PC-9 (cell line): ENCODE results near the gene SPTB. TPM values are rescaled to one million over a fixed set of nuclear protein-coding genes. Genes with fewer than 3 reads are reported as not detected.
A peak's percentile ranks its signal among the peaks of the same experiment; 100 is the strongest.

Source experiments
- BruUV-seq: library from RNA; stranded (reverse); fragments of 400-500 nt; replicated peaks from 2 replicates; lab custom pipeline; 2021; lab: Mats Ljungman, UMichigan
- CTCF ChIA-PET: fragments of 300-600 bp; sonication (Branson Sonifier 250); formaldehyde crosslinking; loops from one replicate; lab custom pipeline; 2022; ENCODE audit warnings: antibody characterized with exemption; lab: Charles Lee
- POLR2A ChIA-PET: fragments of 300-600 bp; sonication (Branson Sonifier 250); formaldehyde crosslinking; loops from one replicate; lab custom pipeline; 2022; ENCODE audit warnings: antibody characterized with exemption; ENCODE audit not compliant: unreplicated experiment; lab: Charles Lee
- DNase-seq, 2 experiments: peaks; one replicate each; pipeline versions ENCODE4 v3.0.0 to v3.0.0-alpha.2; 2015 to 2022; ENCODE audit warnings: mixed read lengths in 1 of 2
- H2AFZ ChIP-seq: fragments of 200-600 bp; sonication (generic); 2 replicates; pipeline ENCODE4 v1.8.1; 2017; ENCODE audit warnings: antibody characterized with exemption
- H3F3A ChIP-seq: fragments of 200-600 bp; sonication (generic); 2 replicates; pipeline ENCODE4 v1.8.1; 2017; ENCODE audit warnings: antibody characterized with exemption, mild to moderate bottlenecking, low read depth; ENCODE audit not compliant: insufficient read depth
- H3K27ac ChIP-seq: fragments of 200-600 bp; sonication (generic); 2 replicates; pipeline ENCODE4 v1.6.1; 2016; ENCODE audit warnings: mixed run types
- H3K27me3 ChIP-seq: fragments of 200-600 bp; sonication (generic); 2 replicates; pipeline ENCODE4 v1.6.1; 2016; ENCODE audit warnings: low read depth, mixed run types; ENCODE audit not compliant: insufficient read depth
- H3K36me3 ChIP-seq: fragments of 200-600 bp; sonication (generic); 2 replicates; pipeline ENCODE4 v1.6.1; 2016; ENCODE audit warnings: low read depth, mixed run types
- H3K4me1 ChIP-seq: fragments of 200-600 bp; sonication (generic); replicated peaks from 2 replicates; pipeline ENCODE4 v1.6.1; 2016; ENCODE audit warnings: mixed run types; ENCODE audit not compliant: insufficient read depth
- H3K4me2 ChIP-seq: fragments of 200-600 bp; sonication (generic); 2 replicates; pipeline ENCODE4 v1.6.1; 2017; ENCODE audit warnings: mixed run types
- H3K4me3 ChIP-seq: fragments of 200-600 bp; sonication (generic); 2 replicates; pipeline ENCODE4 v1.6.1; 2016; ENCODE audit warnings: mixed run types
- H3K79me2 ChIP-seq: fragments of 200-600 bp; sonication (generic); 2 replicates; pipeline ENCODE4 v1.6.1; 2017; ENCODE audit warnings: low read depth, mixed run types
- H3K9me2 ChIP-seq: fragments of 200-600 bp; sonication (generic); 2 replicates; pipeline ENCODE4 v1.8.1; 2017; ENCODE audit warnings: mild to moderate bottlenecking; ENCODE audit not compliant: insufficient read depth
- H3K9me3 ChIP-seq: fragments of 200-600 bp; sonication (generic); 2 replicates; pipeline ENCODE4 v1.8.1; 2016; ENCODE audit warnings: low read depth; ENCODE audit not compliant: insufficient read depth
- H4K20me1 ChIP-seq: fragments of 200-600 bp; sonication (generic); 2 replicates; pipeline ENCODE4 v1.8.1; 2017; ENCODE audit not compliant: insufficient read depth
- CTCF ChIP-seq: fragments of 200-600 bp; sonication (generic); conservative IDR thresholded peaks from 2 replicates; pipeline ENCODE4 v1.6.1; 2017; ENCODE audit warnings: mixed run types, antibody characterized with exemption, mild to moderate bottlenecking, moderate library complexity
- EZH2 ChIP-seq: fragments of 200-600 bp; sonication (generic); IDR thresholded peaks from 2 replicates; pipeline ENCODE4 v1.8.0; 2017; ENCODE audit warnings: antibody characterized with exemption, low read depth
- intact Hi-C: fragments of 100-400 bp; cut with micrococcal nuclease; formaldehyde crosslinking; loops from one replicate; pipeline ENCODE4 v1.10.0; 2022; ENCODE audit not compliant: unreplicated experiment
- total RNA-seq: library from RNA; stranded (reverse); gene quantifications from 2 replicates; pipeline ENCODE4 v1.2.3, GENCODE V29; 2021

The SPTB gene
- total RNA-seq, 1 experiment from 2014 or later, result 0.50 TPM

GRCh38 chr14:64891839-64892375 is 12.2 kb upstream of the SPTB start:
- Histone ChIP-seq H3K4me1 (no peaks in the 10 kb centered on the region), H3K9me3 (no peaks in the 10 kb centered on the region), H3K27ac (no peak overlapping the region), H3F3A (no peaks in the 10 kb centered on the region), H3K4me2 (no peak overlapping the region), H3K36me3 (no peaks in the 10 kb centered on the region), H3K79me2 (no peaks in the 10 kb centered on the region), H3K9me2 (no peaks in the 10 kb centered on the region), H3K4me3 (no peak overlapping the region), H4K20me1 (no peaks in the 10 kb centered on the region), H3K27me3 (no peaks in the 10 kb centered on the region), H2AFZ (no peak overlapping the region)
- TF ChIP-seq CTCF (peak; percentile 89), EZH2 (no peak)
- BruUV-seq, result no TSS peak
- intact Hi-C loops, result loop anchor here (5.0 to 10.0 kb wide), 7 partner anchors 70 to 545 kb away; partner anchors contain the start of genes HSPA2 and PPP1R36
- DNase-seq, result peak; percentile 23 to 63
- CTCF ChIA-PET, result interaction anchor here (0.5 to 4.0 kb wide), 18 partner anchors 8 to 317 kb away, joined by 3 to 65 read pairs (median 4); no protein-coding TSS in a partner anchor
- POLR2A ChIA-PET, result no interaction called here

GRCh38 chr14:64891173-64891838 is 11.6 kb upstream of the SPTB start:
- no peaks in the 10 kb centered on the region for H4K20me1 ChIP-seq
- ChIA-PET CTCF (interaction anchor here (0.5 to 4.0 kb wide), 15 partner anchors 9 to 219 kb away, joined by 3 to 65 read pairs (median 4); no protein-coding TSS in a partner anchor), POLR2A (no interaction called here)
- H3K4me2 ChIP-seq, result no peak overlapping the region
- no TSS peak for BruUV-seq
- no peaks in the 10 kb centered on the region for H3F3A ChIP-seq
- no peaks in the 10 kb centered on the region for H3K4me1 ChIP-seq
- H3K9me2 ChIP-seq, result no peaks in the 10 kb centered on the region
- no peaks in the 10 kb centered on the region for H3K79me2 ChIP-seq
- H3K27me3 ChIP-seq, result no peaks in the 10 kb centered on the region
- no peak overlapping the region for H3K4me3 ChIP-seq
- H2AFZ ChIP-seq, result no peak overlapping the region
- intact Hi-C loops, result loop anchor here (5.0 to 10.0 kb wide), 7 partner anchors 69 to 544 kb away; partner anchors contain the start of genes HSPA2 and PPP1R36
- H3K9me3 ChIP-seq, result no peaks in the 10 kb centered on the region
- H3K27ac ChIP-seq, result no peak overlapping the region
- TF ChIP-seq CTCF (no peak), EZH2 (no peak)
- no peak for DNase-seq
- H3K36me3 ChIP-seq, result no peaks in the 10 kb centered on the region

GRCh38 chr14:64889352-64889751 is 9.6 kb upstream of the SPTB start:
- DNase-seq, result no peak
- H3K9me3 ChIP-seq, result no peaks in the 10 kb centered on the region
- TF ChIP-seq EZH2 (no peak), CTCF (no peak)
- POLR2A ChIA-PET, result interaction anchor here (0.7 kb wide), 1 partner anchor 43 kb away, joined by 5 read pairs; no protein-coding TSS in a partner anchor
- H3K4me1 ChIP-seq, result no peaks in the 10 kb centered on the region
- no peaks in the 10 kb centered on the region for H3F3A ChIP-seq
- H3K27ac ChIP-seq, result no peak overlapping the region
- H3K79me2 ChIP-seq, result no peaks in the 10 kb centered on the region
- H3K4me3 ChIP-seq, result no peak overlapping the region
- intact Hi-C loops, result no loop called here
- no TSS peak for BruUV-seq
- H3K27me3 ChIP-seq, result no peaks in the 10 kb centered on the region
- no peaks in the 10 kb centered on the region for H3K36me3 ChIP-seq
- no peak overlapping the region for H3K4me2 ChIP-seq
- no peaks in the 10 kb centered on the region for H4K20me1 ChIP-seq
- CTCF ChIA-PET, result interaction anchor here (0.7 to 0.9 kb wide), 2 partner anchors 22 to 44 kb away, joined by 3 to 4 read pairs; no protein-coding TSS in a partner anchor
- no peaks in the 10 kb centered on the region for H3K9me2 ChIP-seq
- no peak overlapping the region for H2AFZ ChIP-seq
